GM21390 (cell line): ENCODE results near the gene PIP5KL1.

Experiments
- ATAC-seq: cut with Tn5 transposase; IDR thresholded peaks from one replicate; pipeline ENCODE4 v1.9.1; 2021; ENCODE audit not compliant: unreplicated experiment

PIP5KL1 gene

DNA sequence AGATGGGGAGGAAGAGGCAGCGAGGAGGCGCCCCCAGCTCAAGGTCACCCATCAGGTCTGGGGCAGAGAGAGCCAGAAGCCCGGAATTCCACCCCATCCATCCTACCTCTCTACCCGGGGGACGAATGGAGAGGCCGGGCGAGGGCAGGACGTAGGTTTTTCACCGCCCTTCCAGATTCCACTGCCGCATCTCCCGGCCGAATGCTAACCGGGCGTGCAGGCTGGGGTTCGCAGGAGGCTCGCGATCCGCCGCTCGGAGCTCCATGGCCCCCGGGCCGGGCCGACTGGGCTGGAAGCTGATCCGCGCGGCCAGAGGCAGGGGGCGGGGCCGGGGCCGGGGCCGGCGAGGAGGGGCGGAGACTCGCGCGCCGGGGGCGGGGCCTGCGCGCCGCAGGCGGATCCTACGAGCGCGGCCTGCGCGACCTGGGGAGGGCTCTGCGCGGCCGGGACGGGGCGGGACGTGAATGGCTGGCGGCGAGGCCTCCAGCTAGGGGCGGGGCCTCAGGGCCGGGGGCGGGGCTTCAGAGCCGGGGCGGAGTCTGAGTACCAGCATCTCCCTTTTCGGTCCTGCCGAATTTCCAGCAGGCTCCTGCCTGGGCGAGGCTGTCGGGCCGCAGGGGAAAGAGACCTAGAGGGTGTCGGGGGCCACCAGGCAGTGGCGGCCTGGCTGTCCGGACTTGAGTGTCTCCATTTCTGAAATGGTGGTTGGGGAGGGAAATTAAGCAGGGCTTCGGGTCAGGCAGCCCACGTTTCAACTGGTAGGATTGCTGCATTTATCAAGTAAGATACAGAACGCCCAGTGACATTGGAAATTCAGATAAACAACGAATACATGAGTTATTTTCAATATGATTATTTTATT, 13.6 kb downstream of the PIP5KL1 start, which contains the start of gene ST6GALNAC4:
TSS of gene ST6GALNAC4 (minus strand) at position 322 of the 862 bp plus-strand sequence. CDS start 622 bp downstream, outside the sequence.
- peak; percentile 60 for ATAC-seq

DNA sequence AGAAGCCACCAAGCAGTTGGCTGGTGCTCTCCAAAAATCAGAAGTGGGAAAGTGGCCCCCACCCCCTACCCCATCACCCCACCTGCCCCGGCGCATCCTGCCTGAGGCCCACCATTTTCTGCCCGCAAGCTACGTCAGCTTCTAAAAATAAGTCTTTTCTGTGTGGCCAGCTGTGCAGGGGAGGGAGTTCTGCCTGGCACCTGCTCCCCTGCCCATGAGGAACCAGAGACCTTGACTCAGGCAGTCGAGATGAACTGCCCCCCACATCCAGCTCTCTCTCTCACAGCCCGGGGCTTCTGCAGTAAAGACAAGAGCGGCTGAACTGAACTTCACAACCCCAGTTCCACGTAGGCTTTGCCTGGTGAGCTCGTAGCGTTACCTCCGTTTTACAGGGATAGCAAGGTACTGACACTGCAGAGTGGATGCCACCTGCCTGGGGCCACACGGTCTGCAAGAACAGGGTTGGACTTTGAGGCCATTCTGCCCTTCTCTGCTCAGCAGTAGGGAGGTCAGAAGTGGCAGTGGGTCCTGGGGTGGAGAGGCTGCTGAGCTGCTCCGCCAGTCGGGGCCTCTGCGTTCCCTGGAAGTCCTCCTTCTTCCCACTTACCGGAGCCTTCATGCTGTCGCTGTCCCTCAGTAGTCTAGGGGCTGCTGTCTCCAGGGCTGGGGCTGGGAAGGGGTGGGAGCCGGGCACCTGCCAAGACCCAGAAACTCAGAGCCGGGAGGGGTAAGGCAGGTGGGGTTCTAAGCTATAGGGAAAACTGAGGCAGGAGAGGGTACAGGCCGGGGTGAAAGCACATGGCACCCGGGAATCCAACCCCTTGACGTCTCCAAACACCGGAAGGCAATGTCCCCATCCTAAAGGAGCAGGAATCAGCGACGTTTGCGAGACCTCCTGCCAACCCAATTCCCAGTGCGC, 14.5 kb downstream of the PIP5KL1 start:
- no peak for ATAC-seq

DNA sequence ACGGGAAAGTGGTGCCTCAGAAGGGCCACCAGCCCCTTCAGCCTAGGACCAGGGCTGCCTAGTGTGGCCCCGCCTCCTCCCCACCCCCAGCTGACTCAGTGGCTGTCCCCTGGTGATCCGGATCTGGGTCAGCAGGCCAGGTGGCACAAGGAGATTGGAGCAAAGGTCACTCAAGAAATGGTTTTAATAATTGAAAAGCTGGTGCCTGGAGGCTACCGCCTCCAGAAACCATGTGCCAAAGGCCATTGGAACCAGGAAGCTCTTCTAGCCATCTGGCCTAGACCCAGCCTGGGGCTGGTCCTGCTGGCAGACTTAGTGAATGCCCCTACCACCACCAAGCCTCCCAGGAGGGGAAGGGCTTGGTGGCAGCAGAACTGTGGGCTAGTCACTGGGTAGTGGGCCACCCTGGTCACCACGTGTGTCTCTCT, 15.2 kb downstream of the PIP5KL1 start:
- no peak for ATAC-seq

DNA sequence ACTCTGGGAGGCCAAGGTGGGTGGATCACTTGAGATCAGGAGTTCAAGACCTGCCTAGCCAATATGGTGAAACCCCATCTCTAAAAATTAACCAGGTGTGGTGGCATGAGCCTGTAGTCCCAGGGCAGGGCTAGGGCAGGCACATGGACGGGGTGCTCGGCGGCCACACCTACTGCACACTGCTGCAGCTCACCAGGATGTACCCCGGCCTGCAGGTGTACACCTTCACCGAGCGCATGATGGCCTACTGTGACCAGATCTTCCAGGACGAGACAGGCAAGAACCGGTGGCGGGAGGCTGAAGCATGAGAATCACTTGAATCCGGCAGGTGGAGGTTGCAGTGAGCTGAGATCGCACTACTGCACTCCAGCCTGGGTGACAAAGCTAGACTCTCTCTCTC, 16.9 kb downstream of the PIP5KL1 start:
- no peak for ATAC-seq

DNA sequence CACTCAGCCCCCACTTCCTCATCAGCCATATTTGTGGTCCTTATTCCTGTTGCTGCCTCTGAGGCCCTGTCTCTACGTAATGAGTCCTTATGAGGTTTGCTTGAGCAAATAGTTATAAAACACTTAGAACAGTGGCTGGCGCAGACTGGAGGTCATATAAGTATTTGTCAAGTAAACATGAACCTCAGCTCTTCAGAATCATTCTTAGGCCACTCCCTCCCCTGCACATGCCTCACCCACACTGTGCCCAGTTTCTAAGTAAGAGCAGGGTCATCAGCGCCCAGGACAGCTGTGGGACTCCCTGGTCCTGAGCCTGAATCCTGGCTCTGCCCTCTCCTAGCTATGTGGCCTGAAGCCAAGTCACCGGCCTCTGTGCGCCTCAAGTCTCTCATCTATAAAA, 17.7 kb downstream of the PIP5KL1 start:
- no peak for ATAC-seq

DNA sequence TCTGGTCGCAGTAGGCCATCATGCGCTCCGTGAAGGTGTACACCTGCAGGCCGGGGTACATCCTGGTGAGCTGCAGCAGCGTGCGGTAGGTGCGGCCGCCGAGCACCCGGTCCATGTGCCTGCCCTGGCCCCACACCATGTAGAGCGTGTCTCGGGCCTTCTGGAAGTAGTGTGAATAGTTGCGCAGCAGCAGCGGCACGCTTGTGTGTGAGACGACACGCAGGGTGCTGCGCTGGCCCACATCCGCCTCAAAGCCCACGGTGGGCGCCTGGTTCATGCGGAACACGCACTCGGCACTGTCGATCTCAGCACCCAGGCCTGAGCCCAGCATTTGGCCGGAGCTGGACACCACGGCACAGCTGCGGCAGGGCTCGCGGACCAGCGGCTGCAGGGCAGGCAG, 18.3 kb downstream of the PIP5KL1 start:
- no peak for ATAC-seq

DNA sequence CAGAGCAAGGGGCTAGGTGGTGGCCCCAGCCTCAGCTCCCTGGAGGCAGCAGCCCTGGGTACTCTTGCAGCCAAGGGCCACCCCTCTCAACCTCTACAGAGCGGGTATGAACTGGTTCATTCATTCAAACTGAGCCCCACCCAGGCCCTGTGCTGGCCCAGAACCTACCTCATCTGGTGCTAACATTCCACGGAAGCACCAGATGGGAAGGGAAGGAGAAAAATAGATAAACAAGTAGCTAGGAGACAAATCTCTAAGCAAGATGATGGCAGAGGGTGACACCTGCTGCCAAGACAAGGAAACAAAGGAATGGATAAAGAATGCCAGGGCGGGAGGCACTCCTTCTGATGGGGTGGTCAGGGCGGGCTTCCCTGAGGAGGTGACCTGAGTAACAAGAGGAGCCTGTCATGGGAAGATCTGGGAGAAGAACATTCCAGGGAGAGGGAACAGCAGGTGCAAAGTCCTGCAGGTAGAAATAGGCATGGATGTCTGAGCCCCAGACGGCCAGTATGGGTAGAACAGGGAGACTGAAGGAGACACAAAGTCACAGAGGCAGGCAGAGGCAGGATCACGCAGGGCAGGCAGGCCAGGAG, 19.9 kb downstream of the PIP5KL1 start:
- ATAC-seq = no peak

DNA sequence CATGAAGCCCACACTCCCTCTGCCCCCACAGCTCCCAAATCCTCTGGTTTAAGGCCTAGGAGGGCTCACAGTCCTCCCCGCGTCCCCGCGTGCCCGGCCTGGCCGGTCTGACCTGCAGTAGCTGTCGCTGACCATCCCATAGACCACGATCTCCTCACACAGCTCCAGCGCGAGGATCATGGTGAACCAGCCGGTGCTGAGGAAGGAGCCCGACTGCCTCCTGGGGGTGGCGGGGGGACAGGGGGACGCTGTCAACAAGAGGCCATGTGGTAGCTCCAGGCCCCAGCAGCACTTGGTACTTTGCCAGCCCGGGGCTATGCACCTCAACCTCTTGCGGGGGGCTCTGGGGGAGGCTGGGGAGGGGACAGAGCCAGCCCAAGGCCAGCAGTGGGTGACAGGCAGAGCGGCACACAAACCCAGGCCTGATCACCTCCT, 20.7 kb downstream of the PIP5KL1 start:
- ATAC-seq = no peak

DNA sequence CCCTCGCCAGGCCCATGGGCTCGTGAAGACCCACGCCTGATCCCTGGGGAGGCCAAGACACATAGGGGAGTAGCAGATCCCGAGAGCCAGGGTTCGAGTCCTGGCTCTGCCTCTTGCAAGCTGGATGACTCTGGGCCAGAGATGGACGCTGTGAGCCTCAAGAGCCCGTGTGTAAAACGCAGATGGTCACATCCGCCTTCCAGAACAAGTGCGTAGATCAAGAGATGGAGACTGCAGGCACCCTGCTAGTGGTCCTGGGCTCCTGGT, 22.0 kb downstream of the PIP5KL1 start:
- ATAC-seq = no peak

DNA sequence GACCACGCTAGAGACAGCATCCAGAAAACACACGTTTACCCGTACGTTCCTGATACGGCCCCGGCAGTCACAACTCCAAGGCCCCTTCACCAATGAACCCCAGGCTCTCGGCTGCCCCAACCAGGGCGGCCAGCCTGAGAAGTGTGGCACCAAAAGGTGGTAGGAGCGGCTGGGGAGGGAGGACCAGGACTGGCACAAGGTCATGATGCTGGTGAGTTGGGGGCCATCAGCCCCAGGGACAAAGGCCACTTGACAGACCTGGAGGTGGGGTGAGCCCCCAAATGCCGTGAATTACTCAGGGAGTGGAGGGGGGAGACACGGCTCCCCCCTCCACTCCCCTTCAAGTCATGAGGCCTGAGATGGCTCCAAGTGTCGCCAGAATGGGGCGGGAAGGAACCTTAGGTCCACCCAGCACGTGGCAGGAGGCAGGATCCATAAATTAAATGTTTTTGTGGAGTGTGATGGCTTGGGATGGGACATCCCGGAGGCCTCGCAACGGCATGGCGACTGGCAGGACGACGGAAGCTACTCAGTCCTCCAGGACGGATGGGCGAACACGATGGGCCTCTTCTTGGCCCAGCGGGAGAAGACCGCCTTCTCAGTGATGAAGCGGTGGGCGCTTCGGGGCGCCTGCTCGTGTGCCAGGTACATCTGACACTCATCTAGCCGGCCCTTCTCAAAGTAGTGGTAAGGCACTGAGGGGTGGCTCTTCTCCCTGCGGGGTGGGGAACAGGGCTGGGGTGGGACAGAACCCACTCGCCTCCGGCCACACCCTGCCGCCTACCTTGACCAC, 22.5 kb downstream of the PIP5KL1 start:
- ATAC-seq = no peak

DNA sequence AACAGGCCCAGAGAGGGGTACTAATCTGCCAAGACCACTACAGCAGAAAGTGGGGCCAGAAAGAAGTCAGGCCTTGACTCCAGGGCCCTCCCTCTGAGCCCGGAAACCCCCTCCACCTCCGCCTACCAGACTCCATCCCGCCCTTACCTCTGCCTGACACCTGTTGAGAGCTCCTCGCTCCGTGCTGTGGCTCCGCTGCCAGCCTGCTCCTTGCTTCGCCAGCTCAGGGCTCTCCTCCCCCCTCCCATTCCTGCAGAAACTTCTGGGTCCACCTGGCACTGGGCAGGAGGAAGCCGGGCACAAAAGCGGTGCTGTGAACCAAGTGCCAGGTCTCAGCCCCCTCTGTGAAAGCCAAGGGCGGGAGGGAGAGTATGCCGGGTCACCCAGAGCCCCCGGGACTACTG, 24.8 kb downstream of the PIP5KL1 start:
- no peak for ATAC-seq

DNA sequence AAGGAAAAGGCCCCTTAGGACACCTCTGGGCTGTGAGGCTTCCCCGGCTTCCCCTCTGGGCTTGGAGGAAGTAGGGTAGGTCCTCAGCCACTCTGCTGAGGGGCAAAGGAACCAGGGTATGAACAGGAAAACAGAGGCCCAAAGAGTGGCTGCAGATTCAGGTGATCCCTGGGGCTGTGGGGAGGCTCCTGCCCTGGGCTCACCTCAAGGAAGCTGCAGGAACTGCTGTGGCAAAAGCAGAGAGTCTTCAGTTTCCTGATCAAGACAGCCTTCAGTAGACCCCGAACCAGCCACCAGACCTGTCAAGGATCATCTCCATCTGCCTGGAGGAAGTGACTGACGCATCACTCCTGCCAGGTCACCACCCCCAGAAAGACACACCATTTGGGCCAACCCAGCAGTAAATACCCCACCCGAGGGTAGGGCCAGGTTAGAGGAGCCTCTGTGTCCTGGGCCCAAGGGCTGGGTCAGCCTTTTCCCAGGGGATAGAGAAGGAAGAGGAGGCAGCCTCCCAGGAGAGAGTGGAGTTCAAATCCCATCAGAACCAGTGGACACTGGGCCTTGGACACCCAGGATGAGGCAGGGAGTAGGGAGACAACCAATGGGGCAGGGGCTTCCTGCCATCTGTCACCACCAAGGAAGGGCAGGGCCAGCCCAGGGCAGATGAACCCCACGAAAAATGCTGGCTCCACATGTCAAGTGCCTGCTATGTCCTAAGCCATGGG, 25.4 kb downstream of the PIP5KL1 start:
- ATAC-seq = no peak

DNA sequence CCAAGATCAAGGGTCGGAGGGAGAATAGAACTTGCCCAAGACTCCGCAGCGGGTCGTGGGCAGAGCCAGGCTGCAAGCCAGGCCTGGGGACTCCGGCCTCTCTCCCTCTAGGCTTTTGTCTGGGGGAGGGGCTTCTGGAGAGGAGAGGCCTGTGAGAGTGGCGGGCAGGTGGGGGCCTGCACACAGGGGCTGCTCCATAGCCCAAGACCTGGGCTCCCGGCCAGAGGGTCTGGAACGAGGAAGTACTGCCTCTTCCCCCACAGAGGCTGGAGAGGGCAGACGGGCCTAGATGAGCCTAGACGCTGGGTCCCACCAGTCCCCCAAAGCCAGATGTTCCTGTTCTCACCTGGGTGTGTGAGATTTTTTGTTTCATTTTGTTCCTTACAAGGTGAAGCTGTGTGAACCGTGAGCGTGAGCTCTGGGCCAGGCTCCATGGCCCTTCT, 26.0 kb downstream of the PIP5KL1 start:
- no peak for ATAC-seq

DNA sequence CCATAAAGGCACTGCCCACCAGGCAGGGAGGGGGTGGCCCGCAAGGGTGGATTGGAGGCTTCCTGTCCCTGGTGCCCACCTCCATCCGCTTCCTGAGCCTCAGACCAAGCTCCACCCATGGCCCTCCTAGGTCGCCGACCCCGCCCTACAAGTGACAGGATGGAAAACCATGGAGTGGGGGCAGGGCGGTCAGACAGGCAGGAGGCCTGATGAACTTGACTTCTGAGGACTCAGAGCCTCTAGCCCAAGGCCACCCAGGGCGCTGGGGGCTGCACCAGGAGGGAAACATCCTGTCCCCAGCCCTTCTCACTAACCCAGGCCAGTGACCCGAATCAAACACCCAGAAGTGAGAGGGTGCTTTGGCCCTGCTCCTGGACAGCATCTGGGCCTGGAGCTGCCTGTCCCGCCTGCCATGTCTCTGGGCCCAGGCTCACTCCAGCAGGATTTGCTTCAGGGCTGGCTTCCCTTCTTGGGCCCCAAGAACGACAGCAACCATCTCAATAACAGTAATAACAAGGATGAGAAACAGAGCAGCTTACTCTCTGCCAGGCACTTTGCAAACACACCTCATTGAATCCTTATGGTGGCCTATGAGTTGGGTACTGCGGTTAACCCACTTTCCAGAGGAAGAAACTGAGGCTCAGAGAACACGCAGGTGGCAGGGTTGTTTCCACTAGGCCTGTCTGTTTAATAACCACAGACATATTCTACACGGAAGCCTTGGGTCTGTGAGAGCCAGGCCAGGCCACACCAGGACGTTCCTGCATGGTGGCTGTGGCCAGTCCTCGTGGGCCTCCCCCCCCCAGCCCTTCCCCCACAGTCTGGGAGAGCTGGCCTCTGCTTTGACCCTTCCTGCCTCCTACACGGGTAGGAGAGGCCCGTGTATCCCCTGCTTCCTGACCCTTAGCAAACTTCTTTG, 26.8 kb downstream of the PIP5KL1 start:
- peak; percentile 29 for ATAC-seq

DNA sequence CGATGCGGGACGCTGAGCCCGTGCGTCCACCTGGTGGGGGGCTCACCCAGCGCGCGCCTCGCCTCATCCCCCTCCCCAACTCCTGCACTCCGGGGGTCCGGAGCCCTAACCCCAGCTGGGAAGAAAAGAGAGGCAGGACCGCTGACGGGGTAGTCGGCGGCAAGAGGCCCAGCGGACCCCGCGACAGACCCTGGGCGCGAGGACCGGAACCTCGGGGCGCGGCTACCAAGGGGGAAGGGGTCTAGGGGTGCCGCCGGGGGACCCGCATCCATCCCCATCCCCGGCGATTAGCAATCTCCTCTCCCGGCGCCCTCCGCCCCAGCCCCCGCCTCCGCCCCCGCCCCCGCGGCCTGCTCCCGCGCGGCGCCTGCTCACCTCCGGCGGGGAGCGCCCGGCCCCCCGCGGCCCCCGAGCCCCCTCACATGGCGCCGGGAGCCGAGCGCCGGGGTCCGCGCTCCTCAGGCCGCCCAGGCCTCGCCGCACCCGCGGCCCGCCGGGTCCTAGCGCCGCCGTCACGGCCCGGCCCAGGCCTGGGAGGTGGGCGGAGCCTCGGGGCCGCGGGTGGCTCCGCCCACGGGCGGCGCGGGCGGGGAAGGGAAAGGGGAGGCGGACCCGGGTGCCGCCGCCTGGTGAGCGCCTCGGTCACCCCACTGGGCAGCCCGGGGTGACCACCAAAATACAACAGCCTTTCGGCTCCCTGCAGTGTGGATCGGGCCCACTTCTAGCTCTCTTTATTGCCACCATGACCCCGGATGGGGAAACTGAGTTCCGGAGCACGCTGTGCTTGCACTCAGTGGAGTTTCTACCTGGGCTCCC, 31.2 kb downstream of the PIP5KL1 start, which contains the start of gene ST6GALNAC6:
TSS of gene ST6GALNAC6 (minus strand) at position 476 of the 816 bp plus-strand sequence. CDS start 1,622 bp downstream, outside the sequence.
- peak; percentile 63 for ATAC-seq

DNA sequence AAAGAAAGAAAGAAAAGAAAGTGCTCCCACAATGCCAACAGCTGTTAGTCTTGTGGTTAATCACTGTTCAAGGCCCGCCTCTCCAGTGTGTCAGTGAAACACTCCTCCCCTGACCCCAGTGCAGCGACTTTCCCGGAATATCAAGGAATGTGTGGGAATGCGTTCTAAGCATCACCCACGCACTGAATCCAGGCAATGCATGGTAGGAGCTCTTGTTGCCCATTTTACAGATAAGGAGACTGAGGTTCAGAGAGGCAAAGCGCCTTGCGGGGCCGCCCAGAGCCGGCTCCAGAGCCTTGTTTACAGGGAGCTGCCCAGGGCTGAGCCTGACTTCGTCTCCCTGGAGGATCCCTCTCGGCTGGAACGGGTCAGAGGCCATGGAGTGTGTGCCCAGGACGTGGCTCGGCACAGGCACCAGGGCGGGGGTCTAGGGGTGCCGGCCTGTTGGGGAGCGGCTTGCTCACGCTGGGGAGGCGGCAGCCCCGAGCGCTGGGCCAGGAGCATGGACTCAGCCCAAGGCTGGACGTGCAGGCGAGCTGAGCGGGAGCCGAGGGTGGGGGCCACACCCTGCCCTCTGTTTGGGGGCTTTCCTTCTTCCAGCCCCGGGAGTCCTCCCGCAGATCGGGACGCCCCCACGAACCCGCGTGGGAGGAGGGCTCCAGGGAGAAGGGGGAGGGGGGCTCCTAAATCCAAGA, 32.0 kb downstream of the PIP5KL1 start:
- ATAC-seq = no peak

DNA sequence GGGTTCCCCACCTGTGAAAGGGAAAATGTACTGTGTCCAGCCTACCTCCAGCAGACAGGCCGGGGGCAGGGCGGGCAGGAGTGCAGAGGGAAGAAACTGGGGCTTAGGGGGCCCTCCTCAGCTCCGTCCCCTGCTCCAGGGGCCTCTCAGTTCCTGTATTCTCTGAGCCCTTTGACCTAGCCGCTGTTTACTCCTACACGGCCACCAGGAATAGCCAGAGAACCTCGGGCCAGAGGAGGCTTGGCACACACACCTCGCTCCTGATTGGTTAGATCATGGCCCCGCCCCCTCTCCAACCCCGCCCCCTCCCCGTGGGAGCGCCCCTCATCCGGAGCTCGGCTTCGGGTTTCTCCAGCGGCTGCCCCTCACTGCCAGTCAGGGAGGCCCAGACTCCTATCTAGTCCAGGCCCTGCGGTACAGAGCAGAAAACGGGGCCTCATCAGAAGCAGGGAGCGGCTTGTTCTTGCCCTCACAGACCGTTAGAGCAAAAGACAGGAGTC, 33.3 kb downstream of the PIP5KL1 start:
- ATAC-seq = no peak
